Ramos (cell line): ENCODE results near the gene TM4SF4.

Source experiments
- in situ Hi-C: fragments of 300-500 bp; cut with MboI; formaldehyde crosslinking; loops from one replicate; pipeline ENCODE4 v1.14.3; 2022; ENCODE audit warnings: low sequenced_read_pairs; ENCODE audit not compliant: unreplicated experiment

Gene TM4SF4

GRCh38 chr3:149479621-149480325 lies 5.3 kb downstream of the TM4SF4 start:
- in situ Hi-C loops: loop anchor here (10.0 to 25.0 kb wide), 2 partner anchors 367 to 525 kb away; no protein-coding TSS in a partner anchor

DNA sequence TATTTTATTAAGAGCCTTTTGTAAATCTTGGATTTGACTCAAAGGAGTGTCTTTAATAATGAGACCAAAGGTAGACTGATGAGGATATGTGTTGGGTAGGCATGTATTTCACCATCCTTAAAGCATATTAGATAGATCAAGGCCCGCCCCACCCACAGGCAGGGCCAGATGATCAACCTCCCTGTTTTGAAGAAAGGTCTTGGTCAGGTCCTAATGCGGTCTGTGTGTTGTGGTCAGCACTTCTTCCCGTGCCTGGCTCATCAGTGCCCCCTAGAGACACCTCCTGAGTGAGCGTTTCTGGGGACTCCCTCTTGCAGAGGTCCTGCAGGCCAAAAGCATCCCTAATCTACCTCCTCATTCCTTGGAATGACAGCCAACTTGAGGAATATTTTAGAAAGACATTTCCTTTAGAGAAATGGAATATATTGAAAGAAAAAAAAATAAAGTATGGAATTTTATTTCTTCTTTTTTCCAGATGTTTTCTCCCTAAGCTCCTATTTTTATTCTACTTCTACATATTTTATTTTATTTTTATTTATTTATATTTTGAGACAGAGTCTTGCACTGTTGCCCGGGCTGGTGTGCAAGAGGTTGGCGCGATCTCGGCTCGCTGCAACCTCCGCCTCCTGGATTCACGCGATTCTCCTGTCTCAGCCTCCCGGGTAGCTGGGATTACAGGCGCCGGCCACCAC lies 6.0 kb downstream of the TM4SF4 start:
- in situ Hi-C loops: loop anchor here (10.0 to 25.0 kb wide), 2 partner anchors 368 to 526 kb away; no protein-coding TSS in a partner anchor

DNA sequence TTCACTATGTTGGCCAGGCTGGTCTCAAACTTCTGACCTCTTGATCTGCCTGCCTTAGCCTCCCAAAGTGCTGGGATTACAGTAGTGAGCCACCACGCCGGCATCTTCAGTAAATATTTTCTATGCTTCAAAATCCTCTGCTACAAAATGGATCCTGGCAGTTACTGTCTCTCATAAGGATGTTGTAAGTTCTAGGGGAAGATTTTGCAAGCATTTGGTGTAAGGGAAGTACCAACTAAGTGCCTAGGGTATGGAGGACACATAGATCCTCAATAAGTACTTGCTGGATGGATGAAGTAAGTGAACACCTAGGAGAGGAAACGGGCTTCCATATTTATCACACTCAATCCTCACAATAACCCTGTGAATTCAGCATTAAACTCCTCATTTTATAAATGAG lies 6.6 kb downstream of the TM4SF4 start:
- in situ Hi-C loops: loop anchor here (10.0 to 25.0 kb wide), 2 partner anchors 369 to 526 kb away; no protein-coding TSS in a partner anchor

DNA sequence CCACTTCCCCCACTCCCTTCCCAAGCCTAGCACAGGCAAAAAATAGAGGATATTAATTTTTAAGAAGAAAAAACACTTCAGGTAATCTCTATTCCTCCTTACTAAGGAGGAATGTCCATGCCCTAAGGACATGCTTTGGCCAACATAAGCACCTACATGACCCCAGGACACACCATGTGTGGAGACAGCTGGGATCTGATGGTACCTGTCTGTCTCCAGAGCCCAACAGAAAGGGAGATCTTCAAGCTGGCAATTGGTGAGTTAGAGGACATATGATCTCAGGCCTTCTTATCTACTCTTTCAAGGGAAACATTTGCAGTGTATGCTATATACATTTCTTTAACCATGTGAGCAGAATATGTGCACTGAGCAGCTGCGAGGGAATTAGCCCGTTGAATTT lies 7.0 kb downstream of the TM4SF4 start:
- in situ Hi-C loops: loop anchor here (10.0 to 25.0 kb wide), 2 partner anchors 369 to 527 kb away; no protein-coding TSS in a partner anchor

DNA sequence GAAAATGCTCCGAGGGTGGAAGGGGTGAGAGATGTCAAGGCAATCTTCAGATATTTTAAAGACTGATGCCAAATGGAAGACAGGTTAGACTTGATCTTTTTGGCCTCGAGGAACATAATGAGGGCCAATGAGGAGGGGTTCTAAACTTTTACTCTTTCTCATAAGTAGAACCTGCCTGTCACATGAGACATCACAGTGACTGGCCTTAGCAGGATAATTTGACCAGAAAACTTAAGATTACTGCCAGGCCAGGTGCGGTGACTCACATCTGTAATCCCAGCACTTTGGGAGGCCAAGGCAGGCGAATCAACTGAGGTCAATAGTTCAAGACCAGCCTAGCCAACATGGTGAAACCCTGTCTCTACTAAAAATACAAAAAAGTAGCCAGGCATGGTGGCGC lies 12.2 kb downstream of the TM4SF4 start:
- in situ Hi-C loops: loop anchor here (10.0 to 25.0 kb wide), 2 partner anchors 374 to 532 kb away; no protein-coding TSS in a partner anchor

- in situ Hi-C loops: loop anchor here (10.0 to 25.0 kb wide), 2 partner anchors 375 to 533 kb away; no protein-coding TSS in a partner anchor
These were observed 13.2 kb downstream of the TM4SF4 start for GRCh38 chr3:149487598-149488197.

DNA sequence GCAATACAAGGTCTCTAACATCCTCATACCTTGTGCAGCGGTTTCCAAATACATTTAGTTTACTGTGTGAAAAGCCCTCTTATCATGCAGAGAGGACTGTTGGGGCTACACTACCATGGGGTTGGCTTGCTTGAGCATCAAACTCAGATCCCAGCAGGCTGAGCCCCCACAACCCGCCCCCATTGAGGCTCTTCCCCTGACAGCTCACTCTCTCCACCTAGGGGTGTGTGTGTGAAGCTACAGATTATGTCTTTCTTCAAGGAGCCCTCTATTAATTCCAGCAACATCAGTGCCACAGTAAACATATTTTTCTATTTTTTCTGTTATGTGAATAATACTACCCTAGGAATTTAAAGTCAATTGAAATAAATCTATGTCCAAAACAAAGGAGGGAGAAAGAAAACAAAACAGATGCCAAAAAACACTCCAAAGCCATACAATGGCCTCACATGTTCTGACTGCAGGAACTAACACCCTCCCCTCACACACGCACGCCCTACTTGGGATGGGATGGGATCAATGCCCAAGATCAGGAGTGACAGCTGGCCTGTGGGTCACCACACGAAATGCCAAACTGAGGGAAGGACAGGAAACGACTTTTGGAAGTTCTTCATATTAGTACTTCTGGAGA lies 14.7 kb downstream of the TM4SF4 start:
- in situ Hi-C loops: loop anchor here (10.0 to 25.0 kb wide), 2 partner anchors 377 to 534 kb away; no protein-coding TSS in a partner anchor

DNA sequence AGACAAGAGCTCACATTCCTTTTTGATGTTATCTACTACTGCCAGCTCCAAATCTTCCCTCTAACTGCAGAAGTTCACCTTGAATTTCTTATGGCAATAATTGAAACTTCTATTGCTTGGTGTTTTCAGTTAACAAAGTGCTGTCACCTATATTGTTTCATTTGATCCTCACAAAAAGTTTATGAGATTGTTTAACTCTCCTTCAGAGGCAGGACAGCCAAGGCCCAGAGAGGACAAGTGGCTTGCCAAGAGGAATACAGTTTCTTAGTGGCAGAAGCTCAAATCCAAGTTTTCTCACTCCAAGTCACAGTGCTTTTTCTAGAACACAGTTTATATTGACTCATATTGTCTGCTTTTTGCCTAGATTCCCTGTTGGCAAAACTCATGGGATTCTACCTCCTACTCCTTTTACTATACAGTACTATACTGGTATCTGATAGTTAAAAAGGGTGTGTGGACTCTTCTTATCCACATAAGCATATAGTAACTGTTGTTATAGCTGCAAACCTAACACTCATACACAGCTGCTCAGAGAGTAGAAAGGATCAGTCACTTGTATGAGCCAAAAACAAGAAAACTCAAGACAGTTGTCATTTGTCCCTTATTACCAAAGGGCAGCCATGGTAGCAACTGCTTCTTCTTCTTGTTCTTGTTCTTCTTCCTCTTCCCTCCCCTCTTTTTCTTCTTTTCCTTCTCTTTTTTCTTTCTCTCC lies 15.9 kb downstream of the TM4SF4 start:
- in situ Hi-C loops: loop anchor here (25.0 kb wide), 1 partner anchor 378 kb away; no protein-coding TSS in a partner anchor

GRCh38 chr3:149493315-149494021 lies 19.0 kb downstream of the TM4SF4 start:
- in situ Hi-C loops: loop anchor here (25.0 kb wide), 1 partner anchor 381 kb away; no protein-coding TSS in a partner anchor

GRCh38 chr3:149494022-149494758 lies 19.7 kb downstream of the TM4SF4 start:
- in situ Hi-C loops: loop anchor here (25.0 kb wide), 1 partner anchor 382 kb away; no protein-coding TSS in a partner anchor

DNA sequence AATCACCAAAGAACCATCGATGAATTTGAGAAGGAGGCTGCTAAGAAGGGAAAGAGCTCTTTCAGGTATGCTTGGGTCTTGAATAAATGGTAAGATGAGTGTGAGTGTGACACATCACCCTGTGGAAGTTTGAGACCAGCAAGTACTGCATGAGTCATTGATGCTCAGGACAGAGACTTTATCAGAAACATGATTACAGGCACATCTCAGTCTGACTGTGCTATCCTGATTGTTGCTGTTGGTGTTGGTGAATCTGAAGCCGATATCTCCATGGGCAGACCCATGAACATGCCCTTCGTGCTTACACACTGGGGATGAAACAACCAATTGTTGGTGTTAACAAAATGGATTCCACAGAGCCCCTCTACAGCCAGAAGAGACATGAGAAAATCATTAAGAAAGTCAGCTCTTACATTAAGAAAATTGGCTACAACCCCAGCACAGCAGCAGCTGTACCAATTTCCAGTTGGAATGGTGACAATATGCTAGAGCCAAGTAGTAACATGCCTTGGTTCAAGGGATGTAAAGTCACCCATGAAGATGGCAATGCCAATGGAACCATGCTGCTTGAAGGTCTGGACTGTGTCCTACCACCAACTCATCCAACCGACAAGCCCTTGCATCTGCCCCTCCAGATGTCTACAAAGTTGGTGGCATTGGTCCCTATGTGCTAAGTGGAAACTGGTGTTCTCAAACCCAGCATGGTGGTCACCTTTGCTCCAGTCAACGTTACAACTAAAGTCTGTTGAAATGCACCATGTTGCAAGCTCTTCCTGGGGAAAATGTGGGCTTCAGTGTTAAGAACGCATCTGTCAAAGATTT lies 20.5 kb downstream of the TM4SF4 start:
- in situ Hi-C loops: loop anchor here (25.0 kb wide), 1 partner anchor 383 kb away; no protein-coding TSS in a partner anchor

- in situ Hi-C loops: loop anchor here (25.0 kb wide), 1 partner anchor 383 kb away; no protein-coding TSS in a partner anchor
These were observed 21.2 kb downstream of the TM4SF4 start for GRCh38 chr3:149495581-149496125.

- in situ Hi-C loops: loop anchor here (25.0 kb wide), 1 partner anchor 385 kb away; no protein-coding TSS in a partner anchor
These were observed 22.4 kb downstream of the TM4SF4 start for GRCh38 chr3:149496891-149497290.

GRCh38 chr3:149497966-149498670 lies 23.6 kb downstream of the TM4SF4 start:
- in situ Hi-C loops: loop anchor here (25.0 kb wide), 1 partner anchor 386 kb away; no protein-coding TSS in a partner anchor

DNA sequence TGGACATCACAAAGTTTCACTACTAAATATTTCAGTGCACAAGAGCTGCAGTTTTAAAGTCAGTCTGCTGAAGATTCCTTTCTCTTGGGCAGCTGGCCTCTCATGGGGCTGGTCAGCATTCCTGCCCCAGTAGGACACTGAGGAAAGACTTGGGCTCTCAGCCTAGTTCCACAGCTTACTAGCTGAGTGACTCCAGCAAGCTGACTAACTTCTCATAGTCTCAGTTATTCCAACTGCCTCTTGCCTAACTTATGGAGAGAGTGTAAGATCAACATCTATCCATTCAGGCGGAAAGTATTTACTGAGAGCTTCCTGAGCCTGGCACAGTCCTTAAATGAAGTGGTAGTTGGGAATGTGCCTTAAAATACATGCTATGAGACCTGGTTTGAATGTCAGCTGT lies 27.0 kb downstream of the TM4SF4 start:
- in situ Hi-C loops: no loop called here

DNA sequence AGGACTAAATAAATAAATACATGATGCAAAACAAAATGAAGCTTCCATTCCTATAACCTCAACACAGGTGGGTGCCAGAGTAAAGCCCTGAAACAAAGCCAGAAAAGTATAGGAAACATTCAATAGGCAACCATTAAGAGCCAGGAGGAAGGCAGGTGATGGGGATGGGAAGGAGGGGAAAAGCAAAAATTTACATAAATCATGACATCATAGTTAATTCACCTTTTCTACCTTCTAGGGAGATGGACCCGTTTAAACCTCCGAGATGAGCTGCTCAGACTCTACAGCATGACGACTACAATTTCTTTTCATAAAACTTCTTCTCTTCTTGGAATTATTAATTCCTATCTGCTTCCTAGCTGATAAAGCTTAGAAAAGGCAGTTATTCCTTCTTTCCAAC lies 27.9 kb downstream of the TM4SF4 start:
- in situ Hi-C loops: no loop called here
